ENCODE results near the gene CYB5B. TPM values are rescaled to one million over a fixed set of nuclear protein-coding genes. Genes with fewer than 3 reads are reported as not detected.

The CYB5B gene
- polyA plus RNA-seq, 1 donor (not counting 4 experiments of a cell fraction or from before 2014, with no cell fraction given) = 287 TPM

- peak overlapping the region; percentile 2 for H2AFZ ChIP-seq (ENCODE audit: control insufficient read depth, low read length)
- peaks cover 2 to 4% of the 10 kb centered on the region in 2 experiments for H3K36me3 ChIP-seq (ENCODE audit: control insufficient read depth in 2 of 2, extremely low read depth in 1 of 2, insufficient read depth in 2 of 2, low read length in 2 of 2)
- dilution Hi-C loops (cut with MboI; ENCODE audit: extremely low pct_ligation_motif_present, low sequenced_read_pairs) = no loop called here
- H3K4me1 ChIP-seq (ENCODE audit: control insufficient read depth, extremely low read depth, insufficient read depth, low read length) = peaks cover 20% of the 10 kb centered on the region
- FAIRE-seq (peak; percentile 87), DNase-seq (ENCODE audit: low read depth, low spot score) (no peak)
- TF ChIP-seq CTCF (optimal IDR thresholded peaks at IDR 0.05 in 1 of 3, IDR thresholded peaks at IDR 0.05 in 1 of 3, conservative IDR thresholded peaks at IDR 0.05 in 1 of 3; ENCODE audit: extremely low read depth in 1 of 3, insufficient read depth in 2 of 3, low read length in 3 of 3) = no peak
- no peak for TF ChIP-seq EZH2 (IDR thresholded peaks at IDR 0.05; ENCODE audit: low read length)
- H3K79me2 ChIP-seq (ENCODE audit: control insufficient read depth, insufficient read depth, low read length) = peaks cover 61% of the 10 kb centered on the region
- peak overlapping the region; percentile 70 for H3K27ac ChIP-seq (ENCODE audit: control insufficient read depth, insufficient read depth, low read length)
- peak overlapping the region in 2 of 3 experiments; percentile 48 to 50 for H3K4me3 ChIP-seq (ENCODE audit: control insufficient read depth in 2 of 3, extremely low read depth in 1 of 3, insufficient read depth in 2 of 3, low read depth in 1 of 3, low read length in 3 of 3)
- H3K9ac ChIP-seq (ENCODE audit: control insufficient read depth, extremely low read depth, insufficient read depth, low read length) = peak overlapping the region; percentile 67
- H3K9me1 ChIP-seq (ENCODE audit: control insufficient read depth, extremely low read depth, insufficient read depth, low read length) = peaks cover 3% of the 10 kb centered on the region
- no peaks in the 10 kb centered on the region for H4K20me1 ChIP-seq (ENCODE audit: control insufficient read depth, extremely low read depth, insufficient read depth, low read length)
- no peaks in the 10 kb centered on the region for H3K9me3 ChIP-seq (ENCODE audit: control insufficient read depth, low read depth, low read length)
- peak overlapping the region; percentile 80 for H3K4me2 ChIP-seq (ENCODE audit: control insufficient read depth, extremely low read depth, insufficient read depth, low read depth, low read length)
- H3K27me3 ChIP-seq (ENCODE audit: control insufficient read depth, extremely low read depth, insufficient read depth, low read length) = no peaks in the 10 kb centered on the region
Measured at GRCh38 chr16:69443927-69444631, 19.7 kb downstream of the CYB5B start.

- Histone ChIP-seq H4K20me1 (ENCODE audit: control insufficient read depth, extremely low read depth, insufficient read depth, low read length) (no peaks in the 10 kb centered on the region), H3K4me1 (ENCODE audit: control insufficient read depth, extremely low read depth, insufficient read depth, low read length) (peaks cover 20% of the 10 kb centered on the region), H3K27me3 (ENCODE audit: control insufficient read depth, extremely low read depth, insufficient read depth, low read length) (no peaks in the 10 kb centered on the region), H3K27ac (ENCODE audit: control insufficient read depth, insufficient read depth, low read length) (peak overlapping the region; percentile 70), H3K4me2 (ENCODE audit: control insufficient read depth, extremely low read depth, insufficient read depth, low read depth, low read length) (peak overlapping the region; percentile 80), H3K79me2 (ENCODE audit: control insufficient read depth, insufficient read depth, low read length) (peaks cover 53% of the 10 kb centered on the region), H2AFZ (ENCODE audit: control insufficient read depth, low read length) (no peak overlapping the region), H3K9me3 (ENCODE audit: control insufficient read depth, low read depth, low read length) (no peaks in the 10 kb centered on the region), H3K36me3 (ENCODE audit: control insufficient read depth in 2 of 2, extremely low read depth in 1 of 2, insufficient read depth in 2 of 2, low read length in 2 of 2) (peaks cover 3 to 5% of the 10 kb centered on the region in 2 experiments), H3K9me1 (ENCODE audit: control insufficient read depth, extremely low read depth, insufficient read depth, low read length) (peaks cover 3% of the 10 kb centered on the region), H3K4me3 (ENCODE audit: control insufficient read depth in 2 of 3, extremely low read depth in 1 of 3, insufficient read depth in 2 of 3, low read depth in 1 of 3, low read length in 3 of 3) (peak overlapping the region in 1 of 3 experiments; percentile 50), H3K9ac (ENCODE audit: control insufficient read depth, extremely low read depth, insufficient read depth, low read length) (no peak overlapping the region)
- dilution Hi-C loops (cut with MboI; ENCODE audit: extremely low pct_ligation_motif_present, low sequenced_read_pairs) = no loop called here
- TF ChIP-seq CTCF (optimal IDR thresholded peaks at IDR 0.05 in 1 of 3, IDR thresholded peaks at IDR 0.05 in 1 of 3, conservative IDR thresholded peaks at IDR 0.05 in 1 of 3; ENCODE audit: extremely low read depth in 1 of 3, insufficient read depth in 2 of 3, low read length in 3 of 3) (no peak), EZH2 (IDR thresholded peaks at IDR 0.05; ENCODE audit: low read length) (no peak)
- DNase-seq (ENCODE audit: low read depth, low spot score) = no peak
- no peak for FAIRE-seq
Measured at GRCh38 chr16:69444873-69445517, 20.6 kb downstream of the CYB5B start.
